ENCODE measurements around the gene LAMA4.
"Not testable (repeated sequence)": the region's sequence is repeated elsewhere in the genome, so short reads cannot be mapped to it uniquely, and the experiment has no call there.

Gene LAMA4

DNA sequence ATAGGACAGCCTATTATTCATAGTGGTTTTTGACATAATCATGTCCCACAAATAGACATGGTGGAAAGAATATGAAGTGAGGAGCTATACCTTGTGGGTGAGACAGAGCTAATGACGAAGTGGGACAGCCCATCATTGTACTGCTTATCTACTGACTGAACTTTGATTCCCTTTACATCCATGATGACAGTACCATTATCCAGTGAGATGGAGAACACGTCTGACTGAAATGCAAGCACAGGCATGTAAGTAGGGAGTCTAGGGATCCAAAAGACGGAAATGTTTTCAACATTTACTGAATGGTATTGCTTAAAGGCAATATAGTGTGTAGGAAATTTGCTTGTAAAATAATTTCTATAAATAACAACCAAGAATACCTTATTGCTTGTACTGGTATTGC lies 123.5 kb downstream of the LAMA4 start:
- no peak for DNase-seq

DNA sequence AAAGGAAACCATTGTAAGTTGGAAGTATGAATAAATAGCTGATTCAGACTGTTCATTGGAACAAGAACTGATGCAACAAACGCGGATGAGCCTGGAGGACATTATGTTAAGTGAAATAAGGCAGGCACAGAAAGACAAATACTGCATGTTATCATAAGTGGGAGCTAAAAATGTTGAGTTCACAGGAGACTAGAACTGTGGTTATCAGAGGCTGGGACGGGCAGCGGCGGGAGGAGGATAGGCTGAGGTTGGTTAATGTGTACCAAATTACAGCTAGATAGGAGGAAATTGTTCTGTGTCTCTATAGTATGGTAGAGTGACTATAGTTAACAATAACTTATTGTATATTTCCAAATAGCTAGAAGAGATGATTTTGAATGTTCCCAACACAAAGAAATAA lies 126.2 kb downstream of the LAMA4 start:
- no peak for DNase-seq

DNA sequence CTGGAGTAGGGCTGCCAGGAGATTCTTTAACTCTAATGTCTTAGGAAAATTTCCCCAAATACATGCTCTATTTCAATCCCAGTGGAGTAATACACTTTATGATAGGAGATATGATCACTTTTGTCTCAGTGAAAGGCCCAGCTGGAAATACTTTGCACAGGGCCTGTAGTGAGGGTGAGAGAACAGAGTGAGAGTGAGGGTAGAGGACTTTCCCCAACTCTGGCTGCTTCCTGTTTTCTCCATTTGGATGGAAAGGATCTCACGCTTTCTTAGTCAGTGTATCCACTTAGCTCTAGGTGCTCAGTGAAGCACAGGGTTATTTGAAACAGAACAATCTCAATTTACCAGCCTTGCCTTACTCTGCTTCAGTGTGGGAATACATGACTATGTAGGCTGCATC lies 130.4 kb downstream of the LAMA4 start:
- no peak for DNase-seq

DNA sequence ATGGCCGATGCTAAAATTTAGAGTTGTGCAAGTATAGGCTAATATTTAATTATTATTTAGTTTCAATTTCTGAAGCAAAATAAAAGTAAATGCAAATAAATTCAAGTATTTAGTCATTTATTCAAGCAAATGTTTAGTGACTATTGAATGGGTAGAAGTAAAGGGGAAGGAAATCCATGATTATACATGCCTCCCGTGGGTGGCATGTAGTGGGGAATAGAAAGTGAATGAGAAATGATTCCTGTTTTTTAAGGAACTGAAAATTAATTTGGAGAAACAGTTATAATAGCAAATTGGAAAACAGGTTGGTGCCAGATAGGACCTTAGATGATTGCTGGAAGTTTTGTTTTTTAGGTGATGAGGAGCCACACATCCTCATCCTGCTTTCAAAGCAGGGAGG lies 131.6 kb downstream of the LAMA4 start:
- no peak for DNase-seq

DNA sequence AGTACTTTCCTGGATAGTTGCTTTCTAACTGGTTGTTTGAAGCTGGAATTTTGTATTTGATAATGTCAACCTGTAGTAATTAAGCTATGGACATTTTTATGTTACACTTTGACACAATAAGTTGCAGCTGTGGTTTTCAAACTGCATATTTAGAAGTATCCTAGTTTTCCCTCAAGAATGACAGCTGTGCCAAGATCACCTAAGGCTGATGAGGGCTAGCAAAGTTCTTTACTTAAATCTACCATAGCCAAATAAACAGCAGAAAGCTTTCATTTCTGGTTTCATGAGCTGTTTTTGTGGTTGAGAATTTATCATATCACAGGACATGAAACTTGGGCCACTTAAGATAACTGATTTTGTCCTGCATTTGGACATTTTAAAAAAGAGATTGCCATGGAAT lies 136.3 kb downstream of the LAMA4 start:
- no peak for DNase-seq

DNA sequence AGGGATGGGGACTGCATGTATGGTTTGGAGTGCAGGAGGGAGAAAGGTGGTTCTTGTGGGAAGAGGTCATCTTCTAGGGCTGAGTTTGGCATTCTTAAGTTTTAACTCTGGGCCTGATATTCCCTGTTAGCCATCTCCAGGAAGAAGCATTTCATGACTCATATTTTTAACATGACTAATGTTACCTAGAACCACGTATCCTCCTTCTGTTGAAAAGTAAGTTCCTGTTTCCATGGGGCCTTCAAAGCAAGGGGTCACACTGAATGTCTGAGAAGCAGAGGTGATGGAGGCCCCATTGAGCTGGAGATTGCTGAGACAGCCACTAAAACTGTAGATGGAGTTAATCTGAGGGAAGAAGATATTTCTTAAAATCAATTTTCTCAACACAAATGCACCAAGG lies 136.8 kb downstream of the LAMA4 start:
- peak; percentile 3 for DNase-seq

DNA sequence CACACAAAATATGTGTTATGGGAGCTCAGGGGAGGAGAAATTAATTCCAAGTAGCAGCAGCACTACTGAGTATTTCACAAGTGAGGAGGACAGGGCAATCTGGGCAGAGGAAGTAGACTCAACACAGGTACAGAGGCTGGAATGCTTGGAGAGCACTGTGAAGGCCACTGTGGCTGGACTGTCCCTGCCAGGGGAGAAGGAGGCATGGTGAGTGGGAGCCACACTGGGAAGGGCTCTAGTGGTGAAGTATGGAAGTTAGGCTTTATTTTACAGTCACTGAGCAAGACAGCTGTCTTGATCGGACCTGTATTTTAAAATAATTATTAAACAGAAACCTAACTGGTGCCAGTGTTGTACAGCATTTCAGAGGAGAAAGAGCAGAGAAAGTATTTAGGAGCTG lies 138.1 kb downstream of the LAMA4 start:
- peak; percentile 1 for DNase-seq

DNA sequence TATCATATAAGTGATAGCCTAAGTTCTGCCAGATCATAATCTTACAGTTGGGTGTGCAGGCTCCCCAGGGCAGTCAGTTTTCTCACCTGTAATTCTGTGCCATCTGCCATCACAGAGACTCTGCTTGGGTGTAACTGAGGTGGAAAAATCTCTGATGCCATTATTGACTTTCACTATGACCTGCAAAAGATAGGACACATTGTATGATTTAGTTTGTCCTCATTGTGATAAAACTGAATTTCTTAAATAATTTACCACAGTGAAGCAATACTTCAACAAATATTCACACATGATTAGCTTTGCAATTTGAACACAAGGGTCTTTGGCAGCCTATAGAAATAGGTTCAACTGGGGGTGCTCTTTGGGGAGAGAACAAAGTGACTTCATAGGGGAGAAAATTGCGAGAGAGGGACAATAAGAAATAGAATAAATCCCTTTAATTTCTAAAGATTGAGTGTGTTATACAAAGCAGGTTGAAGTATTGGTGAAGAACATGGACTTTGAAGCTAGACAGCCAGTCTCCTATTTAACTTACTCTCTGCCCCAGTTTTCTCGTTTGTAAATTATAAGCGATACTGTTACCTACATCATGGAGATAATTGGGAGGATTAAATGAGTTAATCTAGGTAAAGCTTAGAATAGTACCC lies 139.7 kb downstream of the LAMA4 start:
- no peak for DNase-seq

DNA sequence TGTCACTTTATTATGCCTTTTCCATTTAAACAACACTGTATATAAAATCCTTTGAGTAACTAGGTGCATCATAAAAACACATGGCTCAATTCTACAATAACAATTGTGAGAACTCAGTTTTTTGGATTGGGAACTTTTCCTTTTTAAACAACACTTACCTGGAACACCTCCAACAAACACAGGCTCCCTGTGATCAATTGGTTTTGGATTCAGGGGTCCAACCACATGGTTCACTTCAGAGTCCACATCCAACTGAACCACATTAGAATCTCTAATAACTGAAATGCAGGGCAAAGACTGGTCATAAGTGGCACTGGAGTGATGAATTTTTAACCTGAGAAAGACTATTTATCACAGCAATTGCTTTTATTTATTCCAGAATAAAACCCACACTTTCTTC lies 140.4 kb downstream of the LAMA4 start:
- DNase-seq: no peak

DNA sequence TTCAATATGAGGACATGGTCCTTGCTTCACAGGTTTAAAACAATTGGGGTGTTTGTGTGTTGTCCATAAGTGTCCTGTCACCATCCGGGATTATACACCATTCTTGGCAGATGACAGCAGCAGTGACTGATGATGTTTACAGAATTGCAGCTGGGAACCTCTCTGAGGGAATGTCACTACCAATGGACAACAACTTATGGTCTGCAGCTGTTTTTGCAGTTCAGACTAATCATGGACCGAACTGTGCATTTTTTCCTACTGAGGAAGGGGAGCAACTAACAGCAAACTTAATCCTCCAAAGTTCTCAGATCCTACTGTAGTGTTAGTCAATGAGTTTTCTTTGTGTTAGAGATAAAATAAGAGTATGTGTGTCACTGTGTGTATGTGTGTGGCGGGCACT lies 140.9 kb downstream of the LAMA4 start:
- DNase-seq: peak; percentile 18

DNA sequence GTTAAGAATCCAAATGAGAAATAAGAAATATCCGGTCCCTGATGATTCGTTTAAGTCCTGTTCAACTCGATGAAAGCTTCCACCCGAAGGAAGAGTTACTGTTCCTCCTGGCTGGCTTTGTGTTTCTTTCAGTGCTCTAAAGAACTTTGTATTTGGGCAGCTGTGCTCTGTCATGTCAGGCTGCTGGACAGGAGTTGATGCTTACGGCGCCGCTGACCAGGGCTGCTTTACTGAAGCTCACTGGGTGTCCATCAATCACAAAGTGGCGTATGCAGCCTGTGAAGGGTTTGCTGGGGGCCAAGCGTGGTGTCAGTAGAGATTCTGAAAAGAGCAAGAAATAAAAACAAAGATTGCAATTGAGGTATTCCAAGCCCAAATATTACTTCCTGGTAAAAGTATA lies 145.1 kb downstream of the LAMA4 start:
- DNase-seq: no peak

DNA sequence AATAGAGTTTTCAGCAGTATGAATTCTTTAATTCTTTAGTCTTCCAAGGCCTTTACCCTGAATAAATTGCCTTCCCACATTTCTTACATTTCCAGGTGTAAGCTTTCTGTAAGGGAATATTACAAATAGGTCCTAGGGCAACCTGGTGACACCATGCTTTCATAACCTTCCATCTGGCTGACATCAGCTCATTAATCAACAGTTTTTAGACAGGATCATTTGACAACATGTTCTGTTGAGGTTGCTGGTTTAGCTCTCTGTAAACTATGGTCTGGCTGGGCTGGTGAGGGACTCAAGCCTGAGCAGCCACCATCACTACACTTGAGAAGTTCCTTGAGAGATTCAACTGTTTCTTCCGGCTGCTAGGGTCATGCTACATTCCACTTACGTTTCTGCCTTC lies 147.8 kb downstream of the LAMA4 start:
- no peak for DNase-seq

DNA sequence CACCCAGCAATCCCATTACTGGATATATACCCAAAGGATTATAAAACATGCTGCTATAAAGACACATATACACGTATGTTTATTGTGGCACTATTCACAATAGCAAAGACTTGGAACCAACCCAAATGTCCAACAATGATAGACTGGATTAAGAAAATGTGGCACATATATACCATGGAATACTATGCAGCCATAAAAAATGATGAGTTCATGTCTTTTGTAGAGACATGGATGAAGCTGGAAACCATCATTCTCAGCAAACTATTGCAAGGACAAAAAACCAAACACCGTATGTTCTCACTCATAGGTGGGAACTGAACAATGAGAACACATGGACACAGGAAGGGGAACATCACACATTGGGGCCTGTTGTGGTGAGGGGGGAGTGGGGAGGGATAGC lies 148.3 kb downstream of the LAMA4 start:
- not testable (repeated sequence) for DNase-seq

DNA sequence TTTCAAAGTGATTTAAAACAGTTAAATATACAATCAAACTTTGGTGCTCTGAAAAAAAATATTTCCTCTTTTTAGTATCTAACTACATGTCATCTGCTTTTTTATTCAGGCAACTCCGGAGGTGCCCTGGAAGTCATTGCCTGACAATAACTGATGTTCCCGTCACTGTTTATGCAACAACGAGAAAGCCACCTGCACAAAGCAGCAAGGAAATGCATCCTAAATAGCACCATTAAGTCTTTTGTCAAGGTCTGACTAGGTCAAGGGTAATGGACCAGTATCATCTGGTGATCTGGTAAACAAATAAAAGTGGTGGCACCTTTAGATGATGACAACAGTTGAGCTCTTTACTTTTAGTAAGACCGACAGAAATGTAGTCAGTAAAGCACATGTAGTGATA lies 153.8 kb downstream of the LAMA4 start:
- DNase-seq: no peak

DNA sequence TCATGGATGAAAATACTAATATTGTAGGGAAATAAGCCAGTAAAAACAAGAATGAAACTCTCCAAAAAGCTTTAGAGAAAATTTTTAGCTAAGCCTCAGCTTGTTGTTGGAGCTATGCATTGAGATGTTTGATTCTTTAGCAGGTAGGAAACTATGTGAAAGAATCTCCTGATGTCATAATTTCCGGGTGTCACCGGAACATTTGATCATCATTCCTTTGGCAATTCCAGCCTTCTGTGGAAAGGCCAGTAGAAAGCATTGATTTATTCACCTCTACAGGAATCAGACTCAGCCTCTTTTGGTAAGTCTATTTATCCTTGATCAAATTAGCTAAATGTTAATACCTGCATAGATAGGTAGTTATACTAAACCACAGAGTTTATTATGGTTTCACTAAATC lies 157.5 kb downstream of the LAMA4 start:
- no peak for DNase-seq

DNA sequence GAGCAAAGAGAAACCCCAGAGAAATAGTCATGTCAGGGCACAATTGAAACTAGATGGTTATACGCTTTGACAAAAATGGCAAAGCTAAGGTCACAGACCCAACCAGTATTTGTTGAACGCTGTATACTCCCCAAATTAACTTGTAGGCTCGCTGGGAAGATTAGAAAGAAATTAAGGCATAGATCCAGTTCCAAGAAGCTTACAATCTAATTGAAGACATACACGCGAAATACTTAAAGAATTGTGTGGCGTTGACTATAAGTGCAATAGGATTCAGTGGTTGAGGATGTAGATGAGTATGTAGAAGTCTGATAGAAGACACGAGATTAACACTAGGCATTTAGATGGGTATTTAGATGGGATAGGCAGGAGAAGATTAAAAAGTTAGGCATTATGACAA lies 166.5 kb downstream of the LAMA4 start:
- DNase-seq: no peak

DNA sequence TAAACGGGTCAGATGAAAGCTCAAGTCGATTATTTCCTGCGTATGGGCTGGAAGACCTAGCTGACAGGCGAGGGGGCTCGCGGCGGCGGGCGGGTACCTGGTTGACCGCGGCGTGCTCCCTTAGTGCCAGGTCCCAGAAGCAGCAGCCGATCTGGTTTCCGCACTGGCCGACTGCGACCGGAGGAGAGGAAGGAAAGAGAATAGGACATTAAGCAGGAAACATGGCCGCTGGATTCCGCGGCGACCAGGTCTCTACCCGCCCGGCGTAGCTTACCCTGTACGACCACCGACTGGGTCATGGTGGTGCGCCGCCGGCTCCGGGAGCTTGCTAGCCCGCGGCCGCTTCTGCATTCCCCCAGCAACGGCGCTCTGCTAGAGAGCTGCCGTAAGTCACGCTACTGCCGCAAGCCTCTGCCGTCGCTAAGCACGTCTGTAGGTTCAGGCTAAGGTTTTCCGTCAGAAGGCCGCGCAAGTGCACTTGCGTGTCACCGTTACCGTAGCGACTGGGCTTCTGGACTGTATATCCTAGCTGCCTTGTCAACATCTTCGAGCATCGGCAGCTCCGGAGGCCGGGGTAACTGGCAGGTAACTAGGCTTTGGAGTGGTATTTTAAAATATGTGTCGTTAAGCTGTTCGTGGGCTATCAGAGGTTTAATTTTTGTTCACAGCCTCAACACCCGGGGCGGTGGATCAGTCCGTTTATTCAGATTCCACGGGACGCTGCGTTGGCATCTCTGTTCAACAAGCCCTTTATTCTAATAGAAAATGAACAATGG lies 167.0 kb downstream of the LAMA4 start, which contains the start of the genes FAM229B and TUBE1:
Gene FAM229B (plus strand): TSS at position 456 of the 776 bp plus-strand sequence. CDS start 11,693 bp downstream, outside the sequence.
Gene TUBE1 (minus strand): TSS at position 347 of the 776 bp plus-strand sequence. CDS start 48 bp downstream, at position 299.
- DNase-seq: peak; percentile 97

DNA sequence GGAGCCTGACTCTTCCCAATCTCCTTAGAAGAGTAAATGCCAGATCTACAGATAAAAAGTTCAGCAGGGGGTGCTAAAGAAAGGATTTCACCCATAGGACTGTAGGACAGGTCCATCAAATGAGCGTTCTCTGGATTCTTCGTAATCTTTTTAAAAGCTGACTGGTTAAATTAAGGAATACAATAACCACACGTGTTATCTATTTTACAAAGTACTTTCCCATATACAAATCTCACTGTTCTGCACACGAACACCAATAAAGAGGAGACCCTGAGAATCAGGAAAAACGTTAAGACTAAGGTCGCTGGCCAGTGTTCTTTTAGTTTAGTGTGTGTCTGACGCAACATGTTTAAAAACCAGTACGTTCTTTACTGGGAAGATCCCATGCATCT lies 167.6 kb downstream of the LAMA4 start:
- DNase-seq: peak; percentile 61

DNA sequence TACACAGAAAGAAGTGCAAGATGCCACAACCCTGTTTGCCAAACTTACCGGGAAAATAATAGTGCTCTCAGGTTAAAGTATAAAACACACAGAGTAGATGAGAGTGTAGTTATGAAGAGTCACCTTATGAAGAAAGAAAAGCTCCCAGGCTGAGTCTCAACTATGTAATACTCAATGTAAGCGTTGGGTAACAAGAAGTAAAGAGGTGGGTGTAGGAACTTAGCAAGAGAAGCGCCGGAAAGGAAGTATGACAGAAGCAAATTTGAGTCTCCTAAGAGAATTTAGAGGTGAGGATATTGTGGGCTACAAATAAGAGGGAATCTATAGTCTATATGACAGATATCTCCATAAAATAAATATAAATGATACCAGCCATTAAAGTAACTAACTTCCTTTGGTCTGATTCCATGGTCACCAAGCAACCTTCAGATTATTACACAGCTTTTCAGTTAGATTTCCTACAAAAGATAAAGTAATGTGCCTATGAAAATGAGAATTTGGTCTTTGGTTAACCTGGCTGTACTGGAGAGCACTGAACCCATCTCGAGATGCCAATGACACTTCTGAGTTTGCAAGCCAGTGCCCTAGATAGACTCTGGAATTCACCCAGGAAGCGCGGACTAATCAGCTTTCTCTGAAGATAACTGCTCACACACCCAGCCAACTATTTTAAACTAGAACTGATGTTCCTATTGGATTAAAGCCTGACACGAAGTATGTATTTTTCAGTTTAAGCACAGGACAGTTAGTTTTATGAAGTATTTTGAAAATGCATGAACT lies 168.9 kb downstream of the LAMA4 start:
- DNase-seq: no peak

DNA sequence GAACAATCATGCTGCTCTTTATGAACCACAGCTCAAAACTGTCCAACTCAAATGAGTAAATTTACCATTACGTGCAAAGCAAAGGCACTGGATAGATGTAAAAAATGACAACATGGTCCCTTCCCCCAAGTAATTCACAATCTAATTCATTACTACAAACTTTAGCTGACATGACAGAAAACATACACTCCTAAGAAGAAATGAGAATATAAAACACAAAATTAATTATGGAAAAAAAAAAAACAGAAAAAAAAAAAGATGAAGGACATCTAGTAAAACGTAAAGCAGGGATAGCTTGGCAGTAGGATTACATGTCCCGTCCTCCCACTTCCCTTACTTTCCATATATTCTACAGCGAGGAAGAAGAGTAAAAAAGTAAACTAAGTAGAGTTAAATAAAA lies 172.8 kb downstream of the LAMA4 start:
- DNase-seq: no peak

DNA sequence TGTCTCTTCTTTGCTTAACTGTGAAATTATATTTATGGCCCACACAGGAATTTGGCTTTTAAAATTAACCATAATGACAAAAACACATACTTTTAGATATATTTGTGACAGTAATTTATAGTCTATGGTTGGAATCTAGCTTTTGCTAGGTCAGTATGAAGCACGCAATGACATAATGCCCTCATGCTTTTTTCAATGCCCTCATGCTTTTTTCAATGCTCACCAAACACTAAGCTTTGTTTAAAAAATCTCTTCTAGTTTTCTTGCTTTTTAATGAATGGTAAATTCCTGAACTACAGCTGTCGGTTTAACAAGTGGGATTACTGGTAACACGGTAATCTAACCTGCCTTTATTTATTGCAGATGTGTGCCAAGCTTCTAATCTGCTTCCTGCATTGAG lies 187.8 kb downstream of the LAMA4 start:
- no peak for DNase-seq

DNA sequence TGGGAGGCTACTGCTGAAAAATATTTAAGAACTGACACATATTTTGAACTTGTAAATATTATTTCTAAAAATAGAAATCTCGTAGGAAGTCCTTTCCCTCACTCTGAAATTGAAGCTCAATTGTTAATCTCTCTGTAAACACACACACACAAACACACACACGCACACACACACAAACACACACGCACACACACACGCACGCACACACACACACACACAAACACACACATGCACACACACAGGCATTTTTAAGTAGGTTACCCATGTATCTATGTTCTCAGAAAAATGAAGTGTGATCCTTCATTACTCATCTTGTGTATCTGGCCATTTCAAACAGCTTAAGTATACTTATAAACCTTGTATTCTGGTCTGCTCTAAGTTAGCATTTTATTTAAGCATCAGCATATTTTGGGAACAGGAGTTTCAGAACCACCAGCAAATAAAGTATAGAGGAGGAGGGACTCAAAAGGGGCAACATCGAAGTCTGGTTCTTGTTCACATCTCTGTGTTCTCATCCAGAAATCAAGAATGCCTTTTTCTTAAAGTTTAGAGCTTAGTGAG lies 188.9 kb downstream of the LAMA4 start:
- peak; percentile 52 for DNase-seq

DNA sequence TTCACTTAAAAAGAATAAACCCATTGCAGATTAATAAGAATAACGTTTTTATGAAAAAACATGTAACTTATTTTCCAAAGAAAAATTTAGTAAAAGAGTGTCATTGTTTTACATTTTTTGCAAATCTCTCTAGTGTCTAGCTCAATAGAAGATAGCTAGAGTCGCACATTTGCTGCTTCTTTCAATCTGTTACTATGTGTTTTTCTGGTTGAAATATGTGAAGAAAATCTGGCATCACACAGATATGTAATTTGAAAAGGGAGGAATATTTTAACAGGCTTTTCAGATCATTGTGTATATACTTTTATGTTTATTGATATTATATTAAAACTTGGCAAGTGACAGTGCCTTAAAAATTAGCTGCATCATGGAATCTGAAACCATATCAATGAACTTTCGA lies 191.4 kb downstream of the LAMA4 start:
- no peak for DNase-seq
